Endothelial cell of umbilical vein (primary cell): ENCODE results near the gene SULT4A1. TPM values are rescaled to one million over a fixed set of nuclear protein-coding genes. Genes with fewer than 3 reads are reported as not detected.

Experiments used
- BruUV-seq: library from RNA; stranded (reverse); fragments of 400-500 nt; replicated peaks from 2 replicates; lab custom pipeline; 2021; lab: Mats Ljungman, UMichigan
- CTCF ChIA-PET: fragments of 300-600, 350-600 bp; sonication (Branson Sonifier 250); formaldehyde crosslinking; loops from one replicate; lab custom pipeline; 2021; ENCODE audit warnings: antibody characterized with exemption, inconsistent platforms; lab: Charles Lee
- POLR2A ChIA-PET: fragments of 300-600, 350-600 bp; sonication (Branson Sonifier 250); formaldehyde crosslinking; loops from one replicate; lab custom pipeline; 2021; ENCODE audit warnings: antibody characterized with exemption, inconsistent platforms; lab: Charles Lee
- DNase-seq: peaks from one replicate; pipeline ENCODE4 v3.0.0-alpha.2; 2011; ENCODE audit warnings: low read depth, low spot score
- FAIRE-seq: peaks from 2 replicates; lab custom pipeline; 2011; peaks lifted over from hg19 to GRCh38; lab: Jason Lieb, UNC
- H2AFZ ChIP-seq: 2 replicates; pipeline ENCODE4 v1.6.0; 2012; ENCODE audit warnings: low read depth, low read length, control low read depth, inconsistent platforms
- H3K27ac ChIP-seq: 2 replicates; pipeline ENCODE4 v1.5.1; 2011; ENCODE audit warnings: low read depth, mild to moderate bottlenecking, control low read depth, low read length, moderate library complexity; ENCODE audit not compliant: insufficient read depth
- H3K27me3 ChIP-seq, 2 experiments: 2 replicates each; pipeline versions ENCODE4 v1.6.0 to v1.6.1; 2011; ENCODE audit warnings: low read length in 2 of 2, mixed read lengths in 1 of 2; ENCODE audit not compliant: control insufficient read depth in 2 of 2, insufficient read depth in 2 of 2
- H3K36me3 ChIP-seq, 2 experiments: 2 replicates in 1 of 2; 3 replicates in 1 of 2; pipeline ENCODE4 v1.5.1; 2011; ENCODE audit warnings: low read length in 2 of 2, mild to moderate bottlenecking in 1 of 2, moderate library complexity in 1 of 2; ENCODE audit not compliant: control insufficient read depth in 2 of 2, insufficient read depth in 2 of 2; ENCODE audit errors: extremely low read depth in 1 of 2
- H3K4me1 ChIP-seq: 3 replicates; pipeline ENCODE4 v1.5.1; 2011; ENCODE audit warnings: mild to moderate bottlenecking, low read length; ENCODE audit not compliant: control insufficient read depth, insufficient read depth; ENCODE audit errors: extremely low read depth
- H3K4me2 ChIP-seq: 2 replicates; pipeline ENCODE4 v1.6.1; 2011; ENCODE audit warnings: low read length, control low read depth, mixed read lengths; ENCODE audit not compliant: insufficient read depth
- H3K4me3 ChIP-seq, 3 experiments: fragments of 200-600 bp in 1 of 3; sonication (generic), shearing (Covaris generic) in 1 of 3; replicated peaks in 1 of 3; 2 replicates each; pipeline ENCODE4 v1.5.1; 2011 to 2016; ENCODE audit warnings: control low read depth in 3 of 3, low read length in 3 of 3, mild to moderate bottlenecking in 2 of 3, inconsistent platforms in 1 of 3, low read depth in 1 of 3, moderate library complexity in 1 of 3; ENCODE audit not compliant: insufficient read depth in 1 of 3
- H3K79me2 ChIP-seq: 2 replicates; pipeline ENCODE4 v1.6.0; 2012; ENCODE audit warnings: low read length, inconsistent platforms; ENCODE audit not compliant: control insufficient read depth, insufficient read depth
- H3K9ac ChIP-seq: replicated peaks from 2 replicates; pipeline ENCODE3; 2011; ENCODE audit warnings: low read length, control low read depth; ENCODE audit not compliant: insufficient read depth; ENCODE audit errors: extremely low read depth
- H3K9me1 ChIP-seq: replicated peaks from 3 replicates; pipeline ENCODE4 v1.6.0; 2011; ENCODE audit warnings: mild to moderate bottlenecking, low read length; ENCODE audit not compliant: control insufficient read depth, insufficient read depth; ENCODE audit errors: extremely low read depth
- H3K9me3 ChIP-seq: replicated peaks from 2 replicates; pipeline ENCODE4 v1.5.1; 2012; ENCODE audit warnings: low read length, inconsistent platforms; ENCODE audit not compliant: control insufficient read depth, insufficient read depth
- H4K20me1 ChIP-seq: replicated peaks from 2 replicates; pipeline ENCODE3; 2011; ENCODE audit warnings: mild to moderate bottlenecking, low read length; ENCODE audit not compliant: control insufficient read depth, insufficient read depth; ENCODE audit errors: extremely low read depth
- CTCF ChIP-seq, 2 donors: IDR thresholded peaks; 1 replicate in 1 of 2; 2 replicates in 1 of 2; pipeline ENCODE4 v1.5.1; 2011; ENCODE audit warnings: low read length in 2 of 2, mild to moderate bottlenecking in 2 of 2, moderate library complexity in 2 of 2, control low read depth in 1 of 2, inconsistent platforms in 1 of 2, low read depth in 1 of 2; ENCODE audit not compliant: insufficient read depth in 1 of 2; ENCODE audit errors: extremely low read depth in 1 of 2
- EZH2 ChIP-seq: IDR thresholded peaks from 2 replicates; pipeline ENCODE4 v1.6.1; 2012; ENCODE audit warnings: borderline replicate concordance, low read depth, mild to moderate bottlenecking, moderate library complexity, low read length, inconsistent platforms; ENCODE audit not compliant: severe bottlenecking
- FOS ChIP-seq: IDR thresholded peaks from 2 replicates; pipeline ENCODE4 v1.6.1; 2011; ENCODE audit warnings: mild to moderate bottlenecking, low read length, moderate library complexity, borderline replicate concordance; ENCODE audit not compliant: insufficient read depth
- GATA2 ChIP-seq: IDR thresholded peaks from 2 replicates; pipeline ENCODE4 v1.7.0; 2011; ENCODE audit warnings: low read depth, mild to moderate bottlenecking, moderate library complexity, mixed read lengths, low read length; ENCODE audit not compliant: insufficient read length, insufficient read depth
- MAX ChIP-seq: IDR thresholded peaks from 2 replicates; pipeline ENCODE4 v1.6.1; 2011; ENCODE audit not compliant: insufficient read depth, insufficient read length
- POLR2AphosphoS5 ChIP-seq: IDR thresholded peaks from 2 replicates; pipeline ENCODE4 v1.6.1; 2012; ENCODE audit warnings: low read depth, mild to moderate bottlenecking, control low read depth, low read length, moderate library complexity; ENCODE audit not compliant: insufficient read depth
- dilution Hi-C: fragments of 300-500 bp; cut with MboI; formaldehyde crosslinking; loops from one replicate; pipeline ENCODE4 v1.15.0; 2019; ENCODE audit warnings: low sequenced_read_pairs; ENCODE audit not compliant: extremely low pct_ligation_motif_present
- intact Hi-C: fragments of 100-400 bp; cut with micrococcal nuclease; formaldehyde crosslinking; loops from one replicate; pipeline ENCODE4 v1.10.0; 2022
- polyA plus RNA-seq, 4 experiments: library from polyadenylated mRNA; depleted of rRNA in 3 of 4; stranded (reverse) in 3 of 4; unstranded in 1 of 4; fragments of >200 nt; gene quantifications; 2 replicates each; pipeline versions ENCODE4 v1.2.1 to v1.2.3, GENCODE V29; 2011 to 2012; ENCODE audit warnings: missing spikeins in 1 of 4
- total RNA-seq: library from RNA; stranded (reverse); gene quantifications from 2 replicates; pipeline ENCODE4 v1.2.3, GENCODE V29; 2021

SULT4A1 gene
- total and polyA plus RNA-seq, 2 donors (not counting 3 experiments of a cell fraction or from before 2014, with no cell fraction given): 0.48 TPM; not detected in 1

GRCh38 chr22:43848366-43849171 is 13.7 kb downstream of the SULT4A1 start:
- Histone ChIP-seq H3K36me3 (no peaks in the 10 kb centered on the region), H3K79me2 (no peaks in the 10 kb centered on the region), H3K4me2 (no peak overlapping the region), H3K9ac (no peak overlapping the region), H2AFZ (no peak overlapping the region), H3K9me3 (no peaks in the 10 kb centered on the region), H3K4me3 (no peak overlapping the region), H4K20me1 (no peaks in the 10 kb centered on the region), H3K9me1 (no peaks in the 10 kb centered on the region), H3K4me1 (peaks cover 11% of the 10 kb centered on the region), H3K27me3 (no peaks in the 10 kb centered on the region), H3K27ac (no peak overlapping the region)
- ChIA-PET POLR2A (no interaction called here), CTCF (interaction anchor here (0.6 to 2.0 kb wide), 4 partner anchors 19 to 617 kb away, joined by 3 to 9 read pairs (median 3); no protein-coding TSS in a partner anchor)
- no peak for FAIRE-seq
- DNase-seq: no peak
- no peak for TF ChIP-seq EZH2
- no peak for TF ChIP-seq MAX
- TF ChIP-seq POLR2AphosphoS5: no peak
- peak in 1 of 2 donors; percentile 52 for TF ChIP-seq CTCF (IDR thresholded peaks at IDR 0.05; ENCODE audit: extremely low read depth in 1 of 2, insufficient read depth in 1 of 2, low read depth in 1 of 2, low read length in 2 of 2)
- TF ChIP-seq FOS: no peak
- TF ChIP-seq GATA2: no peak
- no TSS peak for BruUV-seq
- dilution Hi-C loops (no loop called here), intact Hi-C loops (no loop called here)
